ENCODE results near the gene RCC2.
"Not testable (repeated sequence)": the region's sequence is repeated elsewhere in the genome, so short reads cannot be mapped to it uniquely, and the experiment has no call there.

The RCC2 gene

DNA sequence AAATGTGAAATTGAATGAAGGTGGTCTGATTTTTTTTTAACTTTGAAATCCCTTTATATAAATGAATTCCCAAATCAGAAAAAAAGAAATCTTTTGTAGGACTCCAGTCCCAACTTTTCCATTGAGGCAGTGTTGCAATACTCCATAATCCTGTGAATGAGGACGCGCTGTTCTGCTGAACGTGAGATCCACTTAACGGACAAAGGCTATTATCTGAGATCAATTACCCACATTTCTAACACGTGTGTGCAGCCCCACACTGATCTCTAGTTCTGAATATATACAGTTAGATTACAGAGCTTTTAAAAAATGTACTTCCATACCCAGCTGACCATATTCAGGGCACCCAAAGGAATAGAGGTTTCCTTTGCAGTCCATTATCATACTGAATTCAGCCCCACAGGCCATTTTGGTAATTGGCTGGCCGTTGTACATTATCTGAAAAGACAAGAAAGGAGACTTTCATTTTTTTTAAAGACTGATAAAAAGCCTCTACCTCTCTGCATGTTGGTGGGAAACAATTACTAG lies 19.0 kb downstream of the RCC2 start:
- DNase-seq: no peak

GRCh38 chr1:17419626-17420328 lies 19.7 kb downstream of the RCC2 start:
- DNase-seq: peak in 41 of 51 donors; percentile 13 to 81 (median 50)

DNA sequence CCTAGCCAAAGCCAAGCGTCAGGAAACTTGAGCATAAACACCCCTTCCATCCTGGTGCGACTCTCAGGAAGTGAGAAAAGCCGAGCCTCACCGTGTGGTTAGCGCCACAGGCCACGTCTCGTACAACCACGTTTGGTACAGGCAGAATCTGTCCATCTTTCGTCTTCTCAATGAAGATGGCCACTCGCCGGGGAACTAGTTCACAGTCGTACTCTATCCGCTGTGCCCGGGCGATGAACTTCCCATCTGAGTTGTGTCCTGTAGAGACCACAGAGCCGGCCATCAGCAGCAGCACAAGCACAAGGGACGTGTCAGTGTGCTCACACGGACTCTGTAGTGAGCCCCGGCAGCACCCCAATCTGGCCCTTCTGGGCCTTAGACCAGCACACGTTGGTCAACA lies 23.1 kb downstream of the RCC2 start:
- no peak for DNase-seq

DNA sequence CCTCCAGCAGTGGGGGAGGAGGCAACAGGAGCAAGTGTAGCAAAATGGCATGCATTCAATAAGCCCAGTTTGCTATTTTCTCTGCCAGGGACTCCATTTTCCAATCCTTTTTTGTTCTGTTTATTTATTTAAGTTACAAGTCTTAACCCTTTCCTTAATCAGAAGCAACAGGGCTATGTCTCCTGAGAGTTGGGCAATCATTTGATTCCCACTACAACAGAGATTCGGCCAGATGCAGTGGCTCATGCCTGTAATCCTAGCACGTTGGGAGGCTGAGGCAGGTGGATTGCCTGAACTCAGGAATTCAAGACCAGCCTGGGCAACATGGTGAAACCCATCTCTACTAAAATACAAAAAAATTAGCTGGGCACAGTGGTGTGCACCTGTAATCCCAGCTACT lies 25.5 kb downstream of the RCC2 start:
- DNase-seq: no peak

- DNase-seq: no peak
Observed at GRCh38 chr1:17412093-17412870, 27.2 kb downstream of the RCC2 start.

DNA sequence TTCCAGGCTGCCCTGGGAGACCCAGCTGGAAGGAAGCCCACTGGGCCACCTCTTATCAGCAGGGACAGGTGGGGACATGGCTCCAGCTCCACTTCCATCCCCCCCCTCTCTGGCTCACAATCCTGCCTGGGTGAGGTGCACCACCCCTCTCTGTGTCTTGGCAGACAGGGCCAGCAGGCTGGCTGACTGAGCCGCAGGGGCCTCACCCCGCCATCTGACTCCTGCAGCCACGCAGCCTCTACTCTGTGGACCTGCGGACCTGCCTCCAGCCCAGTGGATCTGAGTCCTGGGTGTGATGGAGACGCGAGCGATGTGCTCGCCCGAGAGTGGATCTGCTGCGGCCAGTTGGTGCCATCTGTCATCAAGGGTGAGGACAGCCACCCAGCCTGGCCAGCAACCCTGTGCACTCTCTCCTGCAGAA lies 30.1 kb downstream of the RCC2 start:
- no peak for DNase-seq

DNA sequence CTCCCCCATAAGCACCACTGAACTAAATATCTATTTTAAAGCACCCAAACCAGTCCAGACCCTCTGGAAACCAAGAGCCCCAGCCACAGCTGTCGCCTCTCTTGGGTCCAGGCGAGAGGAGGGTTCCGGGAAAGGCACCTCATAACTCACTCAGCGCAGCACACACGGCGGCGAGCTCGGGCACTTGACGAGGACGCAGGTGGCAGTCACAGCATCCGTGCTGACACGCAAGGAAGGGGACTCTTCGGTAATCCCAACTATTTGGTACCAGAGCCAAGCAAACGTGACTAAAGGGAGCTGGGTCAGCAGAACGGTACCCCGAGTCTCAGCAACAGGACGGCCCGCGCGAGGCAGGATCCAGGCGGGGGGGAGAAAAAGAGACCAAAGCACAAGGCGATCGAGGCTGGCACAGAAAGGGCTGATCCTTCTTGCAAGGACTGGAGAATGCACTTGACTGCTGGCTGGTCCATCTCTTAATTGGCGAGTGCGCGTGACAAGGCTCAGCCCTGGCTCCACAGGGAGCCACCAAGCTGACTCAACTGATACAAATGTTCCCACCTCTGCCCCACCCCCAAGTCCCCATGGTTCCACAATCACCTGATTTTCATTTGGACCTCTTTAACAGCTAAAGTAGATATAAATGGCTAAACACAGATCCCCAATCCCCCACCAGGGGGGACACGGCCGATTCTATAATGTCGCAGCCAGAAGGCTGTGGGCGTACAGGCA lies 31.5 kb downstream of the RCC2 start:
- not testable (repeated sequence) for DNase-seq

- DNase-seq: not testable (repeated sequence)
Observed at GRCh38 chr1:17406760-17407475, 32.6 kb downstream of the RCC2 start.

GRCh38 chr1:17405898-17406759 lies 33.3 kb downstream of the RCC2 start:
- peak in 45 of 51 donors; percentile 0 to 70 (median 28) for DNase-seq

GRCh38 chr1:17404820-17405219 lies 34.7 kb downstream of the RCC2 start:
- no peak for DNase-seq

DNA sequence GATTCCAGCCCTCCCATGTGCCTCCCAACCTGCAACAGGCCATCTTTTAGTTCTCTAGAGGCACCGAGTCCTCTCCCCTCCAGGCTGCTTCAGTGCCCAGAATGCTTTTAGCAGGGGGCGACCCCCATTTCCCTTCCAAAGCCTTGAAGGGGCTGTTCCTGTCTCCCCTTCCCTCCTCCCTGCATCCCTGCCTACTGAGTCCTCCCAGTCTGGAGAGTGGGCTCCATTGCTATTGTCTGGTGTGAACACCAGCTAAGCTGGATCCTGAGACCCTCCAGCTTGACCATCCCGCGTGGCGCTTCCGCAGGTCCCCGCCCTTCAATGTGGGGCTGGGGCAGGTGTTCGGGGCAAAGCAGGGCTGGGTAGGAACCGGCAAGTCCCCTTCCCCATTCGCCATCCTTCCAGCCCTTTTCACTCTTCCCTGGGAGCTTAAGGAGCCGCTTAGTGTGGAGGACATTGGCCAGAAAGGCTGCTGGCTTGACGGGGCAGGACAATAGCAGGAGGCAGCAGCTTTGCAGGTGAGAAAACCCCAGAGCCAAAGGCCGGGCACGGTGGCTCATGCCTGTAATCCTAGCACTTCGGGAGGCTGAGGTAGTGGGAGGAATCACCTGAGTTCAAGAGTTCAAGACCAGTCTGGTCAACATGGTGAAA lies 35.3 kb downstream of the RCC2 start:
- DNase-seq: no peak

GRCh38 chr1:17403081-17403480 lies 36.4 kb downstream of the RCC2 start:
- DNase-seq: no peak

GRCh38 chr1:17401841-17402240 lies 37.6 kb downstream of the RCC2 start:
- no peak for DNase-seq

GRCh38 chr1:17400725-17401341 lies 38.6 kb downstream of the RCC2 start:
- no peak for DNase-seq

GRCh38 chr1:17397910-17398695 lies 41.4 kb downstream of the RCC2 start:
- peak in 1 of 51 donors; percentile 4 for DNase-seq

DNA sequence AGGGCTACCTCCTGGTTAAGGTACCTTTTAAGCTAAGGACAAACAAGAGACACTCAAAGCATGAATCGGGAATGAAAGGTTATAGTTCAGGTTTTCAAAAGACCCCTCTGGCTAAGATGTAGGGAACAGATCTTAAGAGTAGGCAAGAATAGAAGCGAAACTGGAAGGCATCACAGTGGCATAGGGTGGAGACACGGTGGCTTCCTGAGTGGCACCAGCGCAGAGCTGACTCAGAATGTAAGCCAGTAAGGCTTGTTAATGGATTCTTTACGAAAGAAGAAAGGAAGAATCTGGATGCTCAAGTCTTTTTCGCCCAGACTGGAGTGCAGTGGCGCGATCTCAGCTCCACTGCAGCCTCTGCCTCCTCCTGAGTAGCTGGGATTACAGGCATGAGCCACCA lies 46.2 kb downstream of the RCC2 start:
- no peak for DNase-seq

DNA sequence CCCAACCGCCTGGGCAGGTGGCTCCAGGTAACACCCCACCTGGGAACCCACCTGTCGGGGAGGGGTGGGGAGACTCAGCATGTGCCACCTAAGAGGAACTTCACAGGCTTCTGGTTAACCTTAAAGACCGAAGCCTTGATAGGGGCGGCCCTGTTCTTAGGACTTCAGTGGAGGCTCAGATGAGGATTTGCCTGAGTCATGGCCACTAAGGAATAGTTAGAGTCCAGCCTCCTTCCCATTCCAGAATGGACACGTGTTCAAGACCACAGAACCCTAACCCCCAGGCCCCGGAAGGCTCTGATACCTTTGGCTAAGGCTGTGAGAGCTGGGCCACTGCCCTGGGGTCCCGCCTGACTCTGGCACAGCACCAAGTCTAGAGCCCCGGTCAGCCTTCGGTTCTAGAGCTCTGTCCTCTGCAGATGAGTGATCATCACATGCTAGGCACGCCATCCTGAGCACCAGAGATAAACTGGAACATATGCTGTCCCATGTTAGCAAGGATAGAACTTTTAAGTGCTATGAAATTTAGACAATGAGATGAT lies 47.2 kb downstream of the RCC2 start:
- no peak for DNase-seq

DNA sequence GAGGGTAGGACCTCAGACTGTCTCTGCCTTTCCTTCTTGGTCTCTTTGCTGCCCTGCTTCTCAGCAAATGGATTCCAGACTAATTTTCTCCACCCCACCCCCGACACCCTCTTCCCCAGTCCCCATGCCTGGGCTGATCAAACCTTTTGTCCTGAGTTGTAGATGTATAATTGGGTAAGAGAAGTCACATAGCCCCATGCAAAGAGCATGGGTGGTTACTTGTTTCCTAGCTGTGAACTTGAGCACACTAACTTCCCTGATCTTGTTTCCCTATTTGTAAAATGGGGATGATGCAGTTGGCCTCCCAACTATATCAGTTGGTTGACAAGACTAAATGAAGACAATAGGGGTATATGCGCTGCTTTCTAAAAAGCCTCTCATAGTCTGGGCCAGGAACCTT lies 58.3 kb downstream of the RCC2 start:
- DNase-seq: no peak
